Right lung (tissue), 5 donors: ENCODE results near the gene ATRIP. TPM values are rescaled to one million over a fixed set of nuclear protein-coding genes. Genes with fewer than 3 reads are reported as not detected.
"Not testable (repeated sequence)": the region's sequence is repeated elsewhere in the genome, so short reads cannot be mapped to it uniquely, and the experiment has no call there.

ENCODE experiments used
- DNase-seq, 2 donors: peaks; one replicate each; pipeline ENCODE4 v3.0.0-alpha.2; 2013
- polyA plus RNA-seq, 5 donors: library from polyadenylated mRNA; unstranded; fragments of 120-200 nt; gene quantifications; one replicate each; pipeline versions ENCODE4 v1.2.1 to v1.2.3, GENCODE V29; 2013; ENCODE audit warnings: inconsistent platforms in 1 of 5, low replicate concordance in 1 of 5; ENCODE audit not compliant: insufficient read length in 5 of 5, insufficient read depth in 1 of 5

Gene ATRIP
- polyA plus RNA-seq, 5 donors: 10.7 to 14.0 (median 12.8) TPM

GRCh38 chr3:48467473-48468267, 21.1 kb downstream of the ATRIP start:
- DNase-seq: no peak

- no peak for DNase-seq
Observed at GRCh38 chr3:48468329-48468731, 21.8 kb downstream of the ATRIP start.

DNA sequence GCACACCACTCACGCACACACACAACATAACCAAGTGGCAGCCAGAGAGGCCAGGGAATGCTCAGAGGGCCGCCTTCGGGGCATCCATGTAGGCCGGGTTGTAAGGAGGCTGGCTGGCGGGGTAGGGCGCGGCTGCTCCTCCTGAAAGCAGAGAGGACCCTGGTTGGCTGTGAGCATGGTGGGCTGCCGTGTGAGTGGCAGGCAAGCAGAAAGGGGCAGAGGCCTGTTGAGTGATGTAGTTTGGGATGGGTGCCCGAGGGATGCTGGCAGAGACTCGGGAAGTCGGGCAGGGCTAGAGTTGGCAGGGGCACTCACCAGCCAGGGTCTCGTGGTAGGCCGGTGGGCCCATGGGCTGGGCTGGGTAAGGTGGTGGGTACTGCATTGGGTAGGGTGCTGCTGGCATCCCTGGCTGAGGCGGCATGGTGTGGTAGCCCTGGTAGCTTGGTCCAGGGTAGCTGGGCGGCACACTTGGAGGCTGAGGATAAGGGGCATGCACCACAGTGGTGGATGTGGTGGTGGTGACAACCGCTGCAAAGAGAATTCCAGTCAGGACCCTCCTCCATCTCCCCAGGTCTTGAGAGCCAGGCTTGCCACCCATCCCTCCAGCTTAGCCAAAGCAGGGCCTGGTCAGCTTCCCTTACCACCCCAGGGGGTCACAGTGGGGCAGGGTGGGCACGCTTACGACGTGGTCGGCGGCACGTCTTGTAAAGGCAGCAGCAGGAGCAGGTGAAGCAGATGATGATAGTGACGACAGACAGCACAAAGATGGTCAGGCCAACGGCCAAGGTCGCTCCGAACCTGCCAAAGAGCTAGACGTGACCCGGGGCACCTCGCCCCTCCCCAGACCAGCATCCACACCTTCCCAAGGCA, 22.7 kb downstream of the ATRIP start:
- DNase-seq: no peak

GRCh38 chr3:48470286-48470685, 23.7 kb downstream of the ATRIP start:
- DNase-seq: no peak

- no peak for DNase-seq
Observed at GRCh38 chr3:48472673-48472922, 26.1 kb downstream of the ATRIP start.

- peak; percentile 90 to 91 for DNase-seq
Observed at GRCh38 chr3:48472923-48473616, 26.5 kb downstream of the ATRIP start.

- DNase-seq: no peak
Observed at GRCh38 chr3:48473617-48473952, 27.0 kb downstream of the ATRIP start.

- not testable (repeated sequence) for DNase-seq
Observed at GRCh38 chr3:48474031-48474430, 27.5 kb downstream of the ATRIP start.

GRCh38 chr3:48474619-48475018, 28.1 kb downstream of the ATRIP start:
- DNase-seq: no peak

DNA sequence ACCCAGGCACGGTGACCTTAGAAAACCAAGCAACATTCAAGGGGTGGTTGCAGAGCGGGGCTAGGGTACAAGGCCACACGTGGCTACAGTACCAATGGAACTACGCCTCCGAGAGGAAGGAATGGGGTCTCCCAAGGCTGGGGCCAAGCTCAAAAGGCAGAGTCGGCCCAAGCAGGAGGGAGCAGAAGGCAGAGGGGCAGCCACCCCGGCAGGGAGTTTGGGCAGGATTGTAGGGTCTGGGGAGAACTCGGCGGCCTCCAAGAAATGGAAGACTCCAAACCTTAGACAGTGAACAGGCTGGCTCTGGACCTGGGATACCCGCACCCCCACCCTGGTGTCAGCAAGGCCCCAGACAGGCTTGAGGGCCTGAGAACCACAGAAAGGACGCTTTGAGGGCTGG, 28.7 kb downstream of the ATRIP start:
- no peak for DNase-seq

- DNase-seq: no peak
Observed at GRCh38 chr3:48476426-48477053, 30.0 kb downstream of the ATRIP start.

DNA sequence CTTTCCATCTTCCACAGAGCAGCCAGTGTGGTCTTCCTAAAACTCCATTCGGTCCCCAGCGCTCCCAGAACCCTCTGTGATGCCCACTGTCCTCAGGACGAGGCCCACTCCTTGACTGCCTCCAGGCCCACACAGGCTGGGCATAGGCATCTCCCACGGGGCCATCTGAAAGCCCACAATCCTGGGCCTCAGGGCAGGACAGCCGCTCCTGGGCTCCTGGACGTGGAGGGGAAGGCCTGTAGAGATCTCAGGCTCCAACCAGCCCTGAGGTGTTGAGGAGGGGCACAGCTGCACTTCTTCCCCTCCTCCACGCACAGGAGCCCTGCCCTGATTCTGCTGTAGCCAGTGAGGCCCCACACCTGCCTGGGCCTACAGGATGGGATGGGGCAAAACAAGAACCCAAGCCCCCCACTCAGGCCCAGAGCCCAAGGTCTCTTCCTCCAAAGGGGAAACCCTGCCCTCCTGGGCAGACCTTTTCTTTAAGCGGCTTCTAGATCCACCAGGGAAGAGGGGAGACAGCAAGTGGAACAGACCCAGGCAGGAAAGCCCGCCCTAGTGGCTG, 31.5 kb downstream of the ATRIP start:
- no peak for DNase-seq

- DNase-seq: no peak
Observed at GRCh38 chr3:48478626-48479555, 32.4 kb downstream of the ATRIP start.

- not testable (repeated sequence) for DNase-seq
Observed at GRCh38 chr3:48480891-48481290, 34.4 kb downstream of the ATRIP start.

DNA sequence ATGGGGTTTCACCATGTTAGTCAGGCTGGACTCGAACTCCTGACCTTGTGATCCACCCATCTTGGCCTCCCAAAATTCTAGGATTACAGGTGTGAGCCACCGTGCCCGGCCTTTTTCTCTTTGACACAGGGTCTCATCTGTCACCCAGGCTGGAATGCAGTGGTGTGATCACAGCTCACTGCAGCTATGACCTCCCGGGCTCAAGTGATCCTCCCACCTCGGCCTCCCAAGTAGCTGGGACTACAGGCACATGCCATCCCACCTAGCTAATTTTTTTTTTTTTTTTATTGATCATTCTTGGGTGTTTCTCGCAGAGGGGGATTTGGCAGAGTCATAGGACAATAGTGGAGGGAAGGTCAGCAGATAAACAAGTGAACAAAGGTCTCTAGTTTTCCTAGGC, 36.3 kb downstream of the ATRIP start:
- not testable (repeated sequence) for DNase-seq

DNA sequence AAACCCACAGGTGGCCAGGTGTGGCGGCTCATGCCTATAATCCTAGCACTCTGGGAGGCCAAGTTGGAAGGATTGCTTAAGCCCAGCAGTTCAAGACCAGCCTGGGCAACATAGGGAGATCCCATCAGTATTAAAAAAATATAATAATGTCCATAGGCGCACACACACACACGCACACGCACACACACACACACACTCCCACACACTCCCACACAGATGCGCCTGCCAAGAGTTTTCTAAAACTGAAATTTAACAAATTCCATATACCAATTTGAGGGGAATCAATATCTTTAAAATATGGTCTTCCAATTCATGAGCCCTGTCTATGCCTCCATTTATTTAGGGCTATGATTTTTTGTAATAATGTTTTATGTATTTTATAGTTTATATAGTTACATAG, 40.4 kb downstream of the ATRIP start:
- no peak for DNase-seq

- no peak for DNase-seq
Observed at GRCh38 chr3:48492461-48493202, 46.1 kb downstream of the ATRIP start.

GRCh38 chr3:48493203-48493501, 46.6 kb downstream of the ATRIP start:
- DNase-seq: no peak

DNA sequence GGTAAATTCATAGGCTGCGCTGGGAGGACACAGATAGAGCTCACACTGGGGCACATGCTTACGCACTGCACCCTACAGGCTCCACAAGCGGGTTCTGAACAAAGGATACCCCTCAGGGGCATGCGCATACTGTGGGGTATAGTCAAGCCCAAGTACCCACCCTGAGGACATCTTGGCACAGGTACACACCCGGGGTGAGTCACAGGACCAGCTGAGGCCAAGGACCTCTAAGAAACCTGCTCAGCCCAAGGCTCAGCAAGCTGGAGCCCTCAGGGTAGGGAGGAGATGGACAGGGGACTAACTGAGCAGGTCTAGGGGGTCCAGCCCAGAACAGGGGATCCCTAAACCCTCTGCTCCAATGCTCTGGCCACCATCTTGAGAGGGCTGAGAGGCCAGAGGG, 54.1 kb downstream of the ATRIP start:
- no peak for DNase-seq

GRCh38 chr3:48501196-48501595, 54.7 kb downstream of the ATRIP start:
- DNase-seq: no peak
